GM21526 (cell line): Measurements from ENCODE around the gene INHBE.
"Not testable (repeated sequence)": the region's sequence is repeated elsewhere in the genome, so short reads cannot be mapped to it uniquely, and the experiment has no call there.

Experiments
- ATAC-seq: cut with Tn5 transposase; IDR thresholded peaks from one replicate; pipeline ENCODE4 v1.9.1; 2021; ENCODE audit warnings: moderate library complexity; ENCODE audit not compliant: unreplicated experiment, low FRiP score

INHBE gene, protein sequence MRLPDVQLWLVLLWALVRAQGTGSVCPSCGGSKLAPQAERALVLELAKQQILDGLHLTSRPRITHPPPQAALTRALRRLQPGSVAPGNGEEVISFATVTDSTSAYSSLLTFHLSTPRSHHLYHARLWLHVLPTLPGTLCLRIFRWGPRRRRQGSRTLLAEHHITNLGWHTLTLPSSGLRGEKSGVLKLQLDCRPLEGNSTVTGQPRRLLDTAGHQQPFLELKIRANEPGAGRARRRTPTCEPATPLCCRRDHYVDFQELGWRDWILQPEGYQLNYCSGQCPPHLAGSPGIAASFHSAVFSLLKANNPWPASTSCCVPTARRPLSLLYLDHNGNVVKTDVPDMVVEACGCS

DNA sequence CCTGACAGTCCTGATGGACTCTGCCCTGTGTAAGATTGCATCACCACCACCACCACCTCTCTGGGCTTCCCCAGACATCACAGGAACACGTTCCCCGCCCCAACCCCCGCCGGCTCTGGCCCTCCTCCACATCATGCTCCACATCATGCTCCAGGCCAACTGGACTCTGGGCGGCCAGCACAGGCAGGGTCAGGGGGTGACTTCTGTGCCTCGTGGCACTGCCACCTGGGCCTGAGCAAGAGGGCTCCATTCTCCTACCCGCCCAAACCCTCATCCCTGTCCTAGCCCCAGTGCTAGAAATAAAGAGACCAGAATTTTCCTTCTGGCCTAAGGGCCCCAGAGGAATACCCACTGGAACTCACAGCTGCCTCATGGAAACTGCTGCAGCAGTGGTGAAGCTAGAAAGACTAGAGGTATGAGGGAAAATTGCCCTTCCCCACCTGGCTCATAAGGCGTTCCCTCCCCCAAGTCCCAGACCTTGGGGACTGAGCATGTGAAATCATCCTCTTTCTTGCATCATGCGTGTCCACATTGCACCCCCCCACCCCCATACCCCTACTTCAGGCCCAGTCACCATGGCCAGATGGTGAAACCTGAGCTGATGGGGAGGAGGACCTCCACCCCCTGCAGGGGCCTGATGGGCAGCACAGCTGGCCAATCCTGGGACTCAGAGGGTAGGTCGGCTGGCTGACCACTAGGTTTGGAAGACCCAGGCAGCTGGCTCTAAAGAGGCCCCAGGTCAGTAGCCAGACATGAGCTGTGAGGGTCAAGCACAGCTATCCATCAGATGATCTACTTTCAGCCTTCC, at the start of gene INHBE:
Gene INHBE (plus strand): TSS at position 742 of the 808 bp plus-strand sequence. CDS start 230 bp downstream, outside the sequence.
- ATAC-seq = no peak

DNA sequence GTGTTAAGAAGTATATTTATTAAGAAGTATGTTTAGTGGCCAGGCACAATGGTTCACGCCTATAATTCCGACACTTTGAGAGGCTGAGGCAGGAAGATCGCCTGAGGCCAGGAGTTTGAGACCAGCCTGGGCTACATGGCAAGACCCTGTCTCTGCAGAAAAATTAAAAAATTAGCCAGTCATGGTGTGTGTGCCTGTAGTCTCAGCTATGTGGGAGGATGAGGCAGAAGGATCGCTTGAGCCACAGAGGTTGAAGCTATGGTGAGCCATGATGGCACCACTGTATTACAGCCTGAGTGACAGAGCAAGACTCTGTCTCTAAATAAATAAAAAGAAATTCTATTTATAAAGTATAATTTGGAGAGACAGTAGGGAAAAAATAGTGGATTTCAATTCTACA, 44.6 kb upstream of the INHBE start:
- no peak for ATAC-seq

DNA sequence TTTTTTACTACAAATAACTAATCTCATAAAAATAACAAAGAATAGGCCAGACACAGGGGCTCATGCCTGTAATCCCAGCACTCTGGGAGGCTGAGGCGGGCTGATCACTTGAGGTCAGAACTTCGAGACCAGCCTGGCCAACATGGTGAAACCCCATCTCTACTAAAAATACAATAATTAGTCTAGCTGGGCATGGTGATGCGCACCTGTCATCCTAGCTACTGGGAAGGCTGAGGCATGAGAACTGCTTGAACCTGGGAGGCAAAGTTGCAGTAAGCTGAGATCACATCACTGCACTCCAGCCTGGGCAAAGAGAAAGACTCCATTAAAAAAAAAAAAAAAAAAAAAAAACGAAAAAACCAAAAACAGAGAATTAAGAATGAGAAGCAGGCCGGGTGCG, 40.9 kb upstream of the INHBE start:
- not testable (repeated sequence) for ATAC-seq

DNA sequence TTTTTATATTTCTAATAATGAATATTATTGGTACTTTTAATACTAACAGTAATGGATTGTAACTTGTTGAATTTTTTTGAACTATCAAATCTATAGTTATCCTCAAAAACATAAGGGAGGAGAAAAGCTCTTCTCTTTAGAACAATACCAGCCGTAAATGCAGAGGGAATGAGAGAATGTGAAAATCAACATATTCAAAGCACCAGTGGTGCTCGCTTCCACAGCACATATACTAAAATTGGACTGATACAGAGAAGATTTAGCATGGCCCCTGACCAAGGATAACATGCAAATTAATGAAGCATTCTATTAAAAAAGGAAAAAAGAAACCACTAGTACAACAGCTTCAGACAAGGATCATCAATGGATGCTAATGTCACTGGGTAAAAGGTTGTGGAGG, 40.0 kb upstream of the INHBE start:
- no peak for ATAC-seq

DNA sequence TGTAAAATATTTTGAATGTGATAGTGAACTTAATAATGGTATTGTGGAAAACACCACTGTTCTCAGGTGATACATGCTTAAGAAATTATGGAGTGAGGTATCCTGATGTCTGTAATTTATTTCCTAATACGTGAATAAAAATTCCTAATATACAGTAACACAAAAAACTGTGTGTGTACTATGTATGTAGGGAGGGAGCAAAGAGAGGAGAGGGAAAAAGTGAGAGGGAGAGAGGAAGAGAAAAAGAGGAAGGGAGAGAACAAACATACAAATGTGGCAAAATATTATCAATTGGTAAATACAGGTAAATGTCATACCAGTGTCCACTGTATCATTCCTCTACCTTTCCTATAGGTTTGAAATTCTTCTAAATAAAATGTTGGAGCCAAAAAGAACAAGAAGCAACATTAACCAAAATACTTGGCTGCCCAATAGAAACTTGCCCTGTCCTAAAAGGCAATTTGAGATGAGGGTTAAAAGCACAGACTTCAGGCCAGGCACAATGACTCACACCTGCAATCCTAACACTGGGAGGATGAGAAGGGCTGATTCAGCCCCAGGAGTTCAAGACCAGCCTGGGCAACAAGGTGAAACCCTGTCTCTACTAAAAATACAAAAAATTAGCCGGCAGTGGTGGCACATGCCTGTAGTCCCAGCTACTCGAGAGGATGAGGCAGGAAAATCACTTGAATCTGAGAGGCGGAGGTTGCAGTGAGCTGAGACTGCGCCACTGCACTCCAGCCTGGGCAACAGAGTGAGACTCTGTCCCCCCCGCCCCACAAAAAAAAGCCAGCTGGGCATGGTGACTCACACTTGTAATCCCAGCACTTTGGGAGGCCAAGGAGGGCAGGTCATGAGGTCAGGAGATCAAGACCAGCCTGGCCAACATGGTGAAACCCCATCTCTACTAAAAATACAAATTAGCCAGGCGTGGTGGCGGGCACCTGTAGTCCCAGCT, 38.8 kb upstream of the INHBE start:
- no peak for ATAC-seq

DNA sequence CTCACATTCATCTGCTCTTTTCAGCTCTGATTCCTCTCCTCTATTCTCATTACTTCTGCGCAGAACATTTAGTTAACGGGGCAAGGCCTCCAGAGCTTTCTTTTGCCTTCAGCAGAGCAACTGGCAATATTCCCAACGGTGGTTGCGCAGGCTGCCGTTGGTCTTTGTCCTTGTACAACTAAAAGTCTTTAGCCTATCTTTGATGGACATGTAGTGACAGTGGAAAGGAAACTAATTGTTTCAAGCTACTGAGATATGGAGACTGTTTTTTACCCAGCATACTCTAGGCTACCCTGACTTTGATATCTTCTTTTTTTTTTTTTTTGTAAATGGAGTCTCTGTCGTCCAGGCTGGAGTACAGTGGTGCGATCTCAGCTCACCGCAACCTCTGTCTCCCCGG, 36.9 kb upstream of the INHBE start:
- no peak for ATAC-seq

DNA sequence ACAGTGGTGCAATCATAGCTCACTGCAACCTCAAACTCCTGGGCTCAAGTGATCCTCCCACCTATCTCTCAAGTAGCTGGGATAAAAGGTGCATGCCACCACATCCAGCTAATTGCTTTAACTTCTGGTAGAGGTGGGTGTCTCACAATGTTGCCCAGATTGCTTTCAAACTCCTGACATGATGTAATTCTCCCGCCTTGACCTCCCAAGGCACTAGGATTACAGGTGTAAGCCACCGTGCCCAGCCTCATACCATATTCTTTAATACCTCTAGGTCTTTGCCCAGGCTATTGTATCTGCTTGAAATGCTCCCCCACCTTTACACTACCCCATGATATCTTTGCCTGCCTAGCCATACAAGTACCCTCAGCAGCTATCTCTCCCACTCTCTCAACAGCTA, 35.6 kb upstream of the INHBE start:
- ATAC-seq = no peak

DNA sequence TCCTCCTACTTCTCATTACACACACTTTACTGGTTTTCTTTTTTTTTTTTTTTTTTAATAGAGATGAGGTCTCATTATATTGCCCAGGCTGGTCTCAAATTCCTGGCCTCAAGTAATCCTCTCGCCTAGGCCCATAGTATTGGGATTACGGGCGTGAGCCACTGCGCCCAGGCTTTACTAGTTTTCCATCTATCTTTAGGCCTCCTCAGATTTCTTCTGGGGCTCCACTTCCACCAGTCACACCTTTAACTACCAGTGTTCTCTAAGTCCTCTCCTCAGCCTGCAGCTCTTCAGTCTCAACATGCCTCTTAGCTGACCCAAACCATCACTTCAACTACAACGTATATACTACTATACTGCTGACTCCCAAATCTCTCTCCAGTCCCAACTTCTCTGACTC, 34.6 kb upstream of the INHBE start:
- ATAC-seq = no peak

DNA sequence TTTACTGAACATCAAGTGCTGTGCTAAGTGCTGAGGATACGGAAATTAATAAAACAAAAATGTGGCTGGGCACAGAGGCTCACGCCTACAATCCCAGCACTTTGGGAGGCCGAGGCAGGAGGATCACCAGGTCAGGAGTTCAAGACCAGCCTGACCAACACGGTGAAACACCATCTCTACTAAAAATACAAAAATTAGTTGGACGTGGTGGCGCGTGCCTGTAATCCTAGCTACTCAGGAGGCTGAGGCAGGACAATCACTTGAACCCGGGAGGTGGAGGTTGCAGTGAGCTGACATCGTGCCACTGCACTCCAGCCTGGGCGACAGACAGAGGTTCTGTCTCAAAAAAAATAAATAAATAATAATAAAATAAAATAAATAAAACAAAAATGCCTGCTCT, 28.2 kb upstream of the INHBE start:
- not testable (repeated sequence) for ATAC-seq

DNA sequence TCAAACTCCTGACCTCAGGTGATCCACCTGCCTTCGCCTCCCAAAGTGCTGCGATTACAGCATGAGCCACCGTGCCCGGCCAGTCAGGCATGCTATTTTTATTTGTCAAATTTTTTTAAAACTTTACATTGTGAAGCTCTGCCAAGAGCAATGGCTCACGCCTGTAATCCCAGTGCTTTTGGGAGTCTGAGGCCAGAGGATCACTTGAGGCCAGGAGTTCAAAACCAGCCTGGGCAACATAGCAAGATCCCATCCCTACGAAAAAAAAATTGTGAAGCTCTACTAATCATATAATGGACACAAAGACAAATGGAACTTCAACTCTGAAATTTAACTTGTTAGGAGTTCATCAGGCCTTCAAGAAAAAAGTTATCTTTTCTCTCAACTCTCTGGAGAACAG, 26.1 kb upstream of the INHBE start:
- ATAC-seq = no peak

DNA sequence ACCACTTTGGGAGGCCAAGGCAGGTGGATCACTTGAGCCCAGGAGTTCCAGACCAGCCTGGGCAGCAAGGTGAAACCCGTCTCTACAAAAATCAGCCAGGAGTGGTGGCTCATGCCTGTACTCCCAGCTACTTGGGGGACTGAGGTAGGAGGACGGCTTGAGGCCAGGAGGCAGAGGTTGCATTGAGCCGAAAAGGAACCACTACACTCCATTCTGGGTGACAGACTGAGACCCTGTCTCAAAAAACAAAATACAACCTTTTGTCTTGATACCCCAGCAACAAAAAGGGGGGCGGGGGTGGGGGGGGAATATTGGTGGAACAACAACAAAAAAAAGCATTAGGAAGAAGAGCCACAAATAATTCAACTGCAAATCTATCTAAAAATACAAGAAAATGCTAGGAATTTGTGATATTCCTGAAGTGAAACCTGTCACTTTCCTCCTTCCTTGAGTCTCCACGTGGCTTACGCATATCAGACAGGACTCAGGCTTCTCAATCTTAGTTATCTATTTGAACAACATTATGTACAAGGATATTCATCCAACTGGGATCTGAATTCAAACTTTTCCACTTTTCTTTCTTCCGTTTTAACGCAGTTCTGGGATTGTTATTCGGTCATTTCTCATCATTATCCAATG, 25.5 kb upstream of the INHBE start:
- ATAC-seq = no peak

DNA sequence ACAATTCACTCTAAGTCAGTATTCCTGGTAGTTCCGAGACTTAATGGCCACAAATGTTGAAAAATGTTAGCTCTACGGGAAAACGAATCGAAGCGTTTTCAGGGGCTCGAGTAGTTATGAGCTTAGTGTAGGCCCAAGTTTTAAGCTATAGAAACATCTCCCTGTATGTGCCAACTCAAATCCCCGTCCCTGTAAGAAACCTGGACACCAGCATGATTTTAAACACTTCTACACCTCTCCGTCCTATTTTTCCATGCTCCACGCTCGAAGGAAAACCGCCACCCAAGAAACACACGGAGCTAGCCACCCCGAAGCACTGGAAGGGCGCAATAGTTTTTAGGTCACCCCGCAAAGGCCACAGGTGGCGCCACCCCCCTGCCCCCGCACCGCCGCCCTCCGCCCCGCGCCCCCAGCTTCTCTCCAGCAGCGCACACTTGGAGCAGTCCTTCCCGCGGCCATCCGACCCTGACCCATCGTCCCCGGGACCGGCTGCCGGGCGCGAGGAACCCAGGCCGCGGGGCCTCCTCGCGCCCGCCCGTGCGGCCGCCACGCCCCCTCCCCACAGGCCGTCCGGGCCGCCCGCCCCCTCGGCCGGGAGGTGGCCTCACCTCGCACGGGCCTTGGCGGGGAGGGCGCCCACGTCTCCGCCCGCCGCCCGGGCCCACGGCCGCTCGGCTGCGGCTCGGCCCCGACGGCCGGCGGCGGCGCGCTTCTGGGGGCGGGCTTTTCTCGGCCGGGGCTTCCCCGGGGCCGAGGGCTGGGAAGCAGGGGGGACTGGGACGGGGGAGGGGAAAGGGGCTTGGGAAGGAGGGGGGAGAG, 24.8 kb upstream of the INHBE start:
- ATAC-seq = peak; percentile 52

DNA sequence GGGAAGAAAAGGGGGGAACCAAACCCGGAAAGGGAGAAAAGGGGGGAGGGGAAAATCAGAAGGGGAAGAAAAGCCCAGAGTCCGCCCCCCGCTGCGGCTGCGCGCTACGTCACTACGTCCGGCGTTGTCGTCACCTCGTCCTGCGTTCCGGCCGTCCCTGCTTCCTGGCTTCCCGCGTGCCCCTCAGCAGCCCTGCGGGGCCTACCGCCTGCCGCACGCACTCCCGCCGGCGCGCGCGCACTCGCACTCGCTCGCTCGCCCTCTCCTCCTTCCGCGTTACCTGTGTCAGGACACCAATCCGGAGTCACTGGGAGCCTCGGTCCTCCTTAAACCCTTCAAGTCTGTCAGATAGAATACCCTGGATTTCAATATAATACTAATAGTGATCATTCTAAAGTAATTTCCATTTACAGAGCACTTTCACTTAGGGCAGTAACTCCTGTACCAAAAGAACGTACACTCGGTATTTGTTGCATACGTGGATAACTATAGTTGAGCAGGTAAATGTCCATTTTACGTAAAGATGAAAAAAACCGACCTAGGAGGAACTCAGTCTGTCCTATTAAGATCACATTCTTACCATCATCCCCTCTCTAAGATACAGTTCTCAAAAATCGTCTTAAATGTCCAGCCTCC, 24.1 kb upstream of the INHBE start, which contains the start of gene R3HDM2:
Gene R3HDM2 (minus strand): TSS at position 113 of the 636 bp plus-strand sequence. CDS start 120,615 bp downstream, outside the sequence.
- ATAC-seq = peak; percentile 92

DNA sequence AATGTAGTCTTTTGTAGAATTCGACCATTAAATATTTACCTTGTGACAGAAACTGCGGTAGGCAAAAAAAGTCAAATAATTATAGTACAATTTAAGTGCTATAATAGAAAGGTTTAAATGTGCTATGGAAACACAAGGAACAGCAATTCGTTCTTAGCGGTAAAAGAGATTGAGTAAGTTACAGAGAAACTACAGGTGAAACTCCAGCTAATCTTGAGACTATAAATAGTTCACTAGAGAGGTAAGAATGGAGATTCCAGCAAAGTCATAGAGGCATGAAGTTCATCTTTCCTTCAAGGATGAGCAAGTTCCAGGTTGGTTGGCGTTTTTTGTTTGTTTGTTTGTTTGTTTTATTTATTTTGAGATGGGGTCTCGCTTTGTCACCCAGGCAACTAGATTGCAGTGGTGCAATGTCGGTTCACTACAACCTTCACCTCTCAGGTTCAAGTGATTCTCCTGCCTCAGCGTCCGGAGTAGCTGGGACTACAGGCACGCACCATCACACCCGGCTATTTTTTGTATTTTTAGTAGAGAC, 23.4 kb upstream of the INHBE start:
- ATAC-seq = no peak

DNA sequence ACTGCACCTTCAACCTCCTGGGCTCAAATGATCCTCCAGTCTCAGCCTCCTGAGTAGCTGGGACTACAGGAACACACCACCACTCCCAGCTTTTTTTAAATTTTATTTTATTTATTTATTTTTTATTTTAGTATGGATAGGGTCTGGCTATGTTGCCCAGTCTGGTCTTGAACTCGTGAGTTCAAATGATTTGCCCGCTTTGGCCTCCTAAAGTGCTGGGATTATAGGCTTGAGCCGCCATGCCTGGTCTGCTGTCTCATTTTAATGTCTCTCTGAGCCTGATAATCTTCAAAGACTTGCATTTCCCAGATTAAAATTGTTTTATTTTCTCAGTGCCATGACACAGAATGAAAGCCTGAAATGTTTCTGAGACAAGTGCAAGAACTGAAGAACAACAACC, 21.7 kb upstream of the INHBE start:
- ATAC-seq = no peak

DNA sequence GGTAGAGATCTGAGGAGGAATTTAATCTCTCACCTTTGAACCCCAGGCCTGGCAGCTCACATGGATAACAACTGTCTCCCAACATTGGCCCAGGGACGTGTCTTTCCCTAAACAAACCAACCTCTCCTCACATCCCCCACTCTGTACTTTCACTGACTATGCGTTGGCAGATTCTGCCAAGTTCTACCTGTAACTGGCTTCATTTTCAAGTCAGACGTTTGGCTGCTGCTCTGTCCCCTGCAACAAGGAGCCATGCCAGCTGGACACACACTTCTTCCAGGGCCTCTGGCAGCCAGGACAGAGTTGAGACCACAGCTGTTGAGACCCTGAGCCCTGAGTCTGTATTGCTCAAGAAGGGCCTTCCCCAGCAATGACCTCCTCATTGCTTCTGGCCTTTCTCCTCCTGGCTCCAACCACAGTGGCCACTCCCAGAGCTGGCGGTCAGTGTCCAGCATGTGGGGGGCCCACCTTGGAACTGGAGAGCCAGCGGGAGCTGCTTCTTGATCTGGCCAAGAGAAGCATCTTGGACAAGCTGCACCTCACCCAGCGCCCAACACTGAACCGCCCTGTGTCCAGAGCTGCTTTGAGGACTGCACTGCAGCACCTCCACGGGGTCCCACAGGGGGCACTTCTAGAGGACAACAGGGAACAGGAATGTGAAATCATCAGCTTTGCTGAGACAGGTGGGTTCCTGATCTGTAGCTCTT, 20.4 kb upstream of the INHBE start, which contains the start of gene INHBC:
Gene INHBC (plus strand): TSS at position 268 of the 707 bp plus-strand sequence. CDS start 103 bp downstream, at position 371.
- no peak for ATAC-seq

DNA sequence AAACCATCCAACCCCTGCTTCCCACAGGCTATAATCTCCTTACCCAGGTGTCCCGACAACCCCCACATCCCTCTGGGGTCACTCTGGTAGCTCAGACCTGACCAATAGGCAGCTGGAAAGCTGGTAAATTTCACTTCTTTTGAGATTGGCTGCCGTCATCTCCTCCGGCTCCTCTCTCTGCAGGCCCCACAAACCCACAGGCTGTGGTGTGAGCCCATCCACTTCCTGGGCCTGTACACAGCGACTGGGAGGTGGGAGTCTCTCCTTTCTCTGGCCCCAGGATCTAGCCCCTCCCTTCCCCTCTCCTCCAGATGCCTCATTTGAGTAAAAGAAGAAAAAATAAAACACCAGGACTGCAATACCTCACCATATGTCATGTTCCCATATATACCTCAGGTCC, 19.8 kb upstream of the INHBE start:
- ATAC-seq = no peak

DNA sequence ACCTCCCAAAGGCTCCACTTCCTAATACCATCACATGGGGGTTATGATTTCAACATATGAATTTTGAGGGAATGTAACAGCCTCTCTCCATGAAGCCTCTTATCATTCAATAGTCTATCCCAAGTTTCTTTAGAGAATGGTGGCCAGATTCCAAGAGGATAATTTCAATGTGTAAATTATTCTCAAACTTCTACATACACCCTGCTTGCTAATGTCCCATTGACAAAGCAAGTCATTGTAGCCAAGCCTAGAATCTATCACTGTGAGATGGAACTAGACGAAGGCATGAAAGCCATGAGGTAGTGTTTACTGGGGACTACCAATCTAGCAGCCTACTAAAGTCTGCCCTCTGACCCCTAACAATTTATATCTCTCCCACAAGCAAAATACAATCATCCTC, 16.7 kb upstream of the INHBE start:
- no peak for ATAC-seq
